HepG2 (cell line): ENCODE measurements around the gene NEK8. TPM values are rescaled to one million over a fixed set of nuclear protein-coding genes. Genes with fewer than 3 reads are reported as not detected.
A peak's percentile ranks its signal among the peaks of the same experiment; 100 is the strongest.

Source experiments
- CBX1 ChIP-seq: IDR thresholded peaks from one replicate; pipeline ENCODE4 v1.6.1; 2016; ENCODE audit warnings: antibody characterized with exemption, low read depth
- CEBPG ChIP-seq: IDR thresholded peaks from 2 replicates; pipeline ENCODE4 v1.6.1; 2016
- ELF3 ChIP-seq: IDR thresholded peaks from 2 replicates; pipeline ENCODE4 v1.6.1; 2016; ENCODE audit warnings: missing genetic modification reagents, missing compliant biosample characterization
- ERF ChIP-seq: IDR thresholded peaks from 2 replicates; pipeline ENCODE4 v1.6.1; 2018; ENCODE audit warnings: missing biosample characterization, missing genetic modification reagents
- IRF2 ChIP-seq: IDR thresholded peaks from 2 replicates; pipeline ENCODE4 v1.6.1; 2018; ENCODE audit warnings: missing genetic modification reagents, missing compliant biosample characterization
- KDM2A ChIP-seq: sonication (generic); formaldehyde crosslinking; IDR thresholded peaks from 2 replicates; pipeline ENCODE4 v1.4.0; 2020; ENCODE audit warnings: low read depth, missing genetic modification reagents, borderline replicate concordance
- MZF1 ChIP-seq: sonication (generic); formaldehyde crosslinking; IDR thresholded peaks from 2 replicates; pipeline ENCODE4 v1.8.1; 2023; ENCODE audit warnings: mild to moderate bottlenecking, missing genetic modification reagents, borderline replicate concordance
- NRL ChIP-seq: sonication (generic); formaldehyde crosslinking; IDR thresholded peaks from 2 replicates; pipeline ENCODE4 v1.5.0; 2020; ENCODE audit warnings: missing genetic modification reagents, mild to moderate bottlenecking, moderate library complexity, borderline replicate concordance
- POLR2G ChIP-seq: fragments of 200-400 bp; formaldehyde crosslinking; IDR thresholded peaks from 2 replicates; pipeline ENCODE4 v1.6.1; 2018; ENCODE audit warnings: mild to moderate bottlenecking, low read depth, low read length, moderate library complexity
- RARG ChIP-seq: sonication (generic); formaldehyde crosslinking; IDR thresholded peaks from 2 replicates; pipeline ENCODE4 v1.4.0; 2020; ENCODE audit warnings: low read depth, mild to moderate bottlenecking, missing genetic modification reagents
- RXRB ChIP-seq: IDR thresholded peaks from 2 replicates; pipeline ENCODE4 v1.6.1; 2016; ENCODE audit warnings: borderline replicate concordance, missing genetic modification reagents, missing compliant biosample characterization
- SIX1 ChIP-seq: sonication (generic); formaldehyde crosslinking; IDR thresholded peaks from 2 replicates; pipeline ENCODE4 v1.4.0; 2020; ENCODE audit warnings: missing genetic modification reagents, borderline replicate concordance
- SMYD3 ChIP-seq: sonication (generic); formaldehyde crosslinking; IDR thresholded peaks from 2 replicates; pipeline ENCODE4 v1.8.1; 2023; ENCODE audit warnings: mild to moderate bottlenecking, missing genetic modification reagents
- SNAPC4 ChIP-seq: sonication (generic); formaldehyde crosslinking; IDR thresholded peaks from 2 replicates; pipeline ENCODE4 v1.4.0; 2020; ENCODE audit warnings: mild to moderate bottlenecking, missing genetic modification reagents
- TFDP2 ChIP-seq: sonication (generic); formaldehyde crosslinking; IDR thresholded peaks from 2 replicates; pipeline ENCODE4 v1.4.0; 2020; ENCODE audit warnings: missing genetic modification reagents
- ZBTB20 ChIP-seq: sonication (generic); formaldehyde crosslinking; IDR thresholded peaks from 2 replicates; pipeline ENCODE4 v1.8.1; 2023; ENCODE audit warnings: missing genetic modification reagents, low read depth, mild to moderate bottlenecking, borderline replicate concordance
- ZFP36L1 ChIP-seq: sonication (generic); formaldehyde crosslinking; IDR thresholded peaks from 2 replicates; pipeline ENCODE4 v1.8.0; 2022; ENCODE audit warnings: mild to moderate bottlenecking, missing genetic modification reagents, moderate library complexity
- ZFX ChIP-seq: sonication (generic); formaldehyde crosslinking; IDR thresholded peaks from 2 replicates; pipeline ENCODE4 v1.4.0; 2020; ENCODE audit warnings: mild to moderate bottlenecking, low read depth, missing genetic modification reagents, moderate library complexity
- ZKSCAN8 ChIP-seq: IDR thresholded peaks from 2 replicates; pipeline ENCODE4 v1.6.1; 2016; ENCODE audit warnings: borderline replicate concordance, missing genetic modification reagents, missing compliant biosample characterization
- ZNF350 ChIP-seq: sonication (generic); formaldehyde crosslinking; IDR thresholded peaks from 2 replicates; pipeline ENCODE4 v1.4.0; 2020; ENCODE audit warnings: mild to moderate bottlenecking, low read depth, missing genetic modification reagents, borderline replicate concordance
- polyA plus RNA-seq, 8 experiments: library from polyadenylated mRNA; depleted of rRNA in 3 of 8; stranded (reverse) in 7 of 8; unstranded in 1 of 8; fragments of >200 nt; fragmentation: Illumina TruSeq in 4 of 8; extraction: Trizol in 4 of 8; gene quantifications; 2 replicates each; pipeline versions ENCODE4 v1.2.1 to v1.2.3, GENCODE V29; 2011 to 2016; ENCODE audit warnings: low read depth in 4 of 8, missing spikeins in 1 of 8, mixed read lengths in 1 of 8; ENCODE audit not compliant: insufficient read depth in 1 of 8
- total RNA-seq, 5 experiments: library from RNA; depleted of rRNA; stranded (reverse); fragments of >200 nt; fragmentation: Illumina TruSeq; extraction: Trizol; gene quantifications; 2 replicates each; pipeline ENCODE4 v1.2.3, GENCODE V29; 2016; ENCODE audit warnings: low read depth in 1 of 5
- TF ChIP-seq, protein P1 (sequence below): sonication (generic); formaldehyde crosslinking; IDR thresholded peaks from 2 replicates; pipeline ENCODE4 v1.4.0; 2020; ENCODE audit warnings: missing genetic modification reagents

NEK8 gene
- total and polyA plus RNA-seq, 2 of the 13 experiments (the other 11 are each of a cell fraction or from before 2014, with no cell fraction given), result 5.8 to 13.5 TPM

DNA sequence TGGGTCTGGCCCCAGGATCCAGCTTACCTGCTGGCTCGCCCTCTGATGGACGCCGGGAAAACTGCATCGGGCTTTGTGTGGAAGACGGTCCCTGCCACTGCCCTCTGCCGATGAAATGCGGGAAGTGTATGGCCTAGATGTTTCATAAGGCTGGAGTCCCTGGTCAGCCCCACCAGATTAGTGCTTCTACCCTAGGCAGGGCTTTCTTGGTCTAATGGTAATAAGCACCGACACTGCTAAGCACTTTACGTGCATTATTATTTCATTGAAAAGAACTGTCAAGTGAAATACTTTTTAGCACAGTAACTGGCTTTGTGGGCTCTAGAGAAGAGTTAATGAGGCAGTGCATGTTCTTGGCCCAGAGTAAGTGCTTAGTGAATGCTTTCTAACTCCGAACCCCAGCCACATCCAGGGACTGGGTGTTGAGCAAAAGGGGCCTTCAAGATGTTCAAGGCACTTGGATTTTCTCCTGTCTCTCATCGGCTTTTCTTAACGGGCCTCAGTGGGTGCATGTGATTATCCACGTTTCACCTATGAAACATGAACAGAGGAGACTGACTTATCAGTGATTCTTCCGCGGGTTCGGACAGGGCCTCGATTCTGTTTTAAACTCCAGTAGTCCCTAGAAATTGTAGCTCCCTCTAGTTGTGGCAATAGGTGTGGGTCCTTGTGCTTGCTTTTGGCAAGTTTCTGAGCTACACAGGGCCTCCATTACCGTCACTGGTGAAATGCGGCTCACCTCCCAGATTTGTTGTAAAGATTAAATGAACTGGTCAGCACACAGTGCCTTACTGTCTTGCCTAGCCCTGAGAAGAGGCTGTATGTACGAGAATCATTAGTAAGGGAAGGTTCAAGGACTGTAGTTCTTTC lies 21.8 kb downstream of the NEK8 start (continued):
- TF ChIP-seq CEBPG (CRISPR knock-in tag) (peak; percentile 47; the same call in 1 of the 2 replicates), RARG (CRISPR knock-in tag) (no peak), SMYD3 (CRISPR knock-in tag) (0 out of 2 replicates have a peak, but pooled peaks have one; percentile 66), ZFP36L1 (CRISPR knock-in tag) (0 out of 2 replicates have a peak, but pooled peaks have one; percentile 44), ZNF350 (CRISPR knock-in tag) (peak; percentile 54; the same call in 1 of the 2 replicates), ELF3 (CRISPR knock-in tag) (peak; percentile 33; the same call in 1 of the 2 replicates), ERF (CRISPR knock-in tag) (peak; percentile 90), ZFX (peak; percentile 69), POLR2G (peak; percentile 59), TFDP2 (CRISPR knock-in tag) (0 out of 2 replicates have a peak, but pooled peaks have one; percentile 36), CBX1 (no peak), SIX1 (CRISPR knock-in tag) (no peak), SNAPC4 (CRISPR knock-in tag) (0 out of 2 replicates have a peak, but pooled peaks have one; percentile 32), IRF2 (CRISPR knock-in tag) (peak; percentile 60), ZBTB20 (CRISPR knock-in tag) (peak; percentile 55; the same call in 1 of the 2 replicates), NRL (CRISPR knock-in tag) (no peak), ZKSCAN8 (CRISPR knock-in tag) (0 out of 2 replicates have a peak, but pooled peaks have one; percentile 25), MZF1 (CRISPR knock-in tag) (no peak), RXRB (CRISPR knock-in tag) (peak; percentile 52; the same call in 1 of the 2 replicates), KDM2A (CRISPR knock-in tag) (peak; percentile 94)
- TF ChIP-seq, protein P1, sequence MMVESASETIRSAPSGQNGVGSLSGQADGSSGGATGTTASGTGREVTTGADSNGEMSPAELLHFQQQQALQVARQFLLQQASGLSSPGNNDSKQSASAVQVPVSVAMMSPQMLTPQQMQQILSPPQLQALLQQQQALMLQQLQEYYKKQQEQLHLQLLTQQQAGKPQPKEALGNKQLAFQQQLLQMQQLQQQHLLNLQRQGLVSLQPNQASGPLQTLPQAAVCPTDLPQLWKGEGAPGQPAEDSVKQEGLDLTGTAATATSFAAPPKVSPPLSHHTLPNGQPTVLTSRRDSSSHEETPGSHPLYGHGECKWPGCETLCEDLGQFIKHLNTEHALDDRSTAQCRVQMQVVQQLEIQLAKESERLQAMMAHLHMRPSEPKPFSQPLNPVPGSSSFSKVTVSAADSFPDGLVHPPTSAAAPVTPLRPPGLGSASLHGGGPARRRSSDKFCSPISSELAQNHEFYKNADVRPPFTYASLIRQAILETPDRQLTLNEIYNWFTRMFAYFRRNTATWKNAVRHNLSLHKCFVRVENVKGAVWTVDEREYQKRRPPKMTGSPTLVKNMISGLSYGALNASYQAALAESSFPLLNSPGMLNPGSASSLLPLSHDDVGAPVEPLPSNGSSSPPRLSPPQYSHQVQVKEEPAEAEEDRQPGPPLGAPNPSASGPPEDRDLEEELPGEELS (CRISPR knock-in tag), result 0 out of 2 replicates have a peak, but pooled peaks have one; percentile 24
